Endodermal cell (in vitro differentiated cells): Measurements from ENCODE around the gene CCDC134. TPM values are rescaled to one million over a fixed set of nuclear protein-coding genes. Genes with fewer than 3 reads are reported as not detected.

Source experiments
- DNase-seq: peaks from one replicate; pipeline ENCODE4 v3.0.0-alpha.2; 2017
- H3K27ac ChIP-seq: 2 replicates; pipeline ENCODE4 v1.5.1; 2013; ENCODE audit warnings: mild to moderate bottlenecking, low read depth, low read length, moderate library complexity
- H3K27me3 ChIP-seq: 2 replicates; pipeline ENCODE4 v1.6.1; 2013; ENCODE audit warnings: mild to moderate bottlenecking, low read length, moderate library complexity; ENCODE audit not compliant: insufficient read depth, control insufficient read depth, poor library complexity, severe bottlenecking
- H3K36me3 ChIP-seq: 2 replicates; pipeline ENCODE4 v1.7.0; 2013; ENCODE audit warnings: mild to moderate bottlenecking, low read length, moderate library complexity; ENCODE audit not compliant: control insufficient read depth, insufficient read depth
- H3K4me1 ChIP-seq: one replicate; pipeline ENCODE4 v1.7.0; 2013; ENCODE audit warnings: low read length; ENCODE audit not compliant: control insufficient read depth, insufficient read depth
- H3K4me3 ChIP-seq: 2 replicates; pipeline ENCODE4 v1.5.1; 2013; ENCODE audit warnings: mild to moderate bottlenecking, low read length, moderate library complexity
- H3K9ac ChIP-seq: 2 replicates; pipeline ENCODE4 v1.6.1; 2013; ENCODE audit warnings: mild to moderate bottlenecking, low read length, moderate library complexity; ENCODE audit not compliant: poor library complexity, severe bottlenecking; ENCODE audit errors: extremely low read depth
- H3K9me3 ChIP-seq: 2 replicates; pipeline ENCODE4 v1.6.1; 2013; ENCODE audit warnings: mild to moderate bottlenecking, low read length, moderate library complexity; ENCODE audit not compliant: control insufficient read depth
- H3K27ac Mint-ChIP-seq: 2 replicates; pipeline ENCODE4 v1.8.0; 2020; ENCODE audit warnings: mixed read lengths
- H3K27me3 Mint-ChIP-seq: 2 replicates; pipeline ENCODE4 v1.8.0; 2021; ENCODE audit warnings: mild to moderate bottlenecking, mixed read lengths; ENCODE audit not compliant: insufficient read depth
- H3K36me3 Mint-ChIP-seq: 2 replicates; pipeline ENCODE4 v1.8.0; 2020; ENCODE audit warnings: low read depth, mixed read lengths
- H3K4me1 Mint-ChIP-seq: 2 replicates; pipeline ENCODE4 v1.8.0; 2020; ENCODE audit warnings: mixed read lengths
- H3K4me3 Mint-ChIP-seq: 2 replicates; pipeline ENCODE4 v1.8.0; 2020; ENCODE audit warnings: mild to moderate bottlenecking, moderate library complexity, mixed read lengths
- H3K9me3 Mint-ChIP-seq: 2 replicates; pipeline ENCODE4 v1.8.0; 2020; ENCODE audit warnings: mild to moderate bottlenecking, mixed read lengths
- WGBS, 2 experiments: methylation state at CpG; one replicate each; pipeline versions ENCODE4 v1.1.5 to v1.1.7; 2013; ENCODE audit warnings: missing lambda C conversion rate in 2 of 2, mixed read lengths in 1 of 2; ENCODE audit not compliant: insufficient coverage in 1 of 2, insufficient read length in 1 of 2; 5-methylcytosine and 5-hydroxymethylcytosine counted together
- long read RNA-seq, 4 experiments: library from polyadenylated mRNA in 2 of 4; library from RNA in 1 of 4; library from capped mRNA in 1 of 4; stranded (forward) in 3 of 4; unstranded in 1 of 4; transcript quantifications; one replicate each; pipeline ENCODE4 v2.0.0, GENCODE V29; 2020 to 2021; ENCODE audit warnings: inconsistent platforms in 1 of 4
- polyA plus RNA-seq, 2 experiments: library from polyadenylated mRNA; stranded (reverse); fragments of 50-300 nt; gene quantifications; one replicate each; pipeline ENCODE4 v1.2.3, GENCODE V29; 2013
- total RNA-seq, 2 donors: library from RNA; stranded (reverse); fragmentation: NEBNext Ultra II Directional in 1 of 2; extraction: Animal tissue kit (Norgen Biotek cat#: 25700) in 1 of 2; gene quantifications; 2 replicates in 1 of 2; 3 replicates in 1 of 2; pipeline ENCODE4 v1.2.1, GENCODE V29; 2021
- TF ChIP-seq, protein P1 (sequence below): fragments of 200-600 bp; sonication (generic); conservative IDR thresholded peaks from 2 replicates; pipeline ENCODE4 v1.5.0; 2021; ENCODE audit warnings: antibody characterized with exemption, mild to moderate bottlenecking

CCDC134 gene
- 10 to 100 TPM; 15.0 to 21.0 TPM for total RNA-seq
- 7.2 TPM for polyA plus RNA-seq (2013, experiment 1 of 2)
- polyA plus RNA-seq (2013, experiment 2 of 2), result 8.8 TPM
- long read RNA-seq, experiment 1, result 0 reads
- long read RNA-seq, experiment 2, transcript CCDC134-201 (7 exons, 1,270 nt), result major isoform, 7 of 7 reads
- long read RNA-seq, experiment 2, partial matches to known transcripts, result 0 of 7 reads
- long read RNA-seq, experiment 2, other reads (novel, unspliced or antisense), result 0 of 7 reads
- long read RNA-seq, experiment 3, transcript CCDC134-201 (7 exons, 1,270 nt), result major isoform, 14 of 22 reads
- long read RNA-seq, experiment 3, partial matches to known transcripts, result 1 of 22 reads
- long read RNA-seq, experiment 3, other reads (novel, unspliced or antisense), result 7 of 22 reads
- long read RNA-seq, experiment 4, transcript CCDC134-201 (7 exons, 1,270 nt), result major isoform, 8 of 12 reads
- long read RNA-seq, experiment 4, partial matches to known transcripts, result 0 of 12 reads
- long read RNA-seq, experiment 4, other reads (novel, unspliced or antisense), result 4 of 12 reads

- H3K4me1 ChIP-seq, result peaks cover 11% of the 10 kb centered on the region
- no peaks in the 10 kb centered on the region for H3K36me3 ChIP-seq
- H3K9ac ChIP-seq, result peak within 1 kb of the TSS; percentile 70
- Mint-ChIP-seq H3K4me1 (peaks cover 19% of the 10 kb centered on the region), H3K36me3 (peaks cover 11% of the 10 kb centered on the region), H3K9me3 (no peaks in the 10 kb centered on the region), H3K4me3 (peak within 1 kb of the TSS; percentile 89), H3K27me3 (no peaks in the 10 kb centered on the region), H3K27ac (peak within 1 kb of the TSS; percentile 96)
- peak within 1 kb of the TSS; percentile 84 for H3K4me3 ChIP-seq
- WGBS, 2 experiments, result 0 to 2% methylated on average over 28 to 52 of the region's 52 CpGs
- peak within 1 kb of the TSS; percentile 57 for H3K27ac ChIP-seq
- no peaks in the 10 kb centered on the region for H3K9me3 ChIP-seq
- H3K27me3 ChIP-seq, result no peaks in the 10 kb centered on the region
- TF ChIP-seq, protein P1, sequence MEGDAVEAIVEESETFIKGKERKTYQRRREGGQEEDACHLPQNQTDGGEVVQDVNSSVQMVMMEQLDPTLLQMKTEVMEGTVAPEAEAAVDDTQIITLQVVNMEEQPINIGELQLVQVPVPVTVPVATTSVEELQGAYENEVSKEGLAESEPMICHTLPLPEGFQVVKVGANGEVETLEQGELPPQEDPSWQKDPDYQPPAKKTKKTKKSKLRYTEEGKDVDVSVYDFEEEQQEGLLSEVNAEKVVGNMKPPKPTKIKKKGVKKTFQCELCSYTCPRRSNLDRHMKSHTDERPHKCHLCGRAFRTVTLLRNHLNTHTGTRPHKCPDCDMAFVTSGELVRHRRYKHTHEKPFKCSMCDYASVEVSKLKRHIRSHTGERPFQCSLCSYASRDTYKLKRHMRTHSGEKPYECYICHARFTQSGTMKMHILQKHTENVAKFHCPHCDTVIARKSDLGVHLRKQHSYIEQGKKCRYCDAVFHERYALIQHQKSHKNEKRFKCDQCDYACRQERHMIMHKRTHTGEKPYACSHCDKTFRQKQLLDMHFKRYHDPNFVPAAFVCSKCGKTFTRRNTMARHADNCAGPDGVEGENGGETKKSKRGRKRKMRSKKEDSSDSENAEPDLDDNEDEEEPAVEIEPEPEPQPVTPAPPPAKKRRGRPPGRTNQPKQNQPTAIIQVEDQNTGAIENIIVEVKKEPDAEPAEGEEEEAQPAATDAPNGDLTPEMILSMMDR, result no peak
- DNase-seq, result peak; percentile 96
Measured at GRCh38 chr22:41800348-41801146, at the start of gene CCDC134. CCDC134 (plus strand) TSS chr22:41800679; CDS start chr22:41808891, 8,212 bp downstream.

- H3K4me1 Mint-ChIP-seq, result peaks cover 28% of the 10 kb centered on the region
- no peak overlapping the region for H3K9ac ChIP-seq
- no peak for DNase-seq
- no peaks in the 10 kb centered on the region for H3K27me3 ChIP-seq
- H3K36me3 Mint-ChIP-seq, result no peaks in the 10 kb centered on the region
- H3K27ac Mint-ChIP-seq, result no peak overlapping the region
- peaks cover 5% of the 10 kb centered on the region for H3K27me3 Mint-ChIP-seq
- H3K27ac ChIP-seq, result no peak overlapping the region
- H3K4me3 Mint-ChIP-seq, result no peak overlapping the region
- WGBS, 2 experiments, result 91 to 92% methylated on average over 3 to 5 of the region's 5 CpGs
- no peaks in the 10 kb centered on the region for H3K9me3 Mint-ChIP-seq
- H3K9me3 ChIP-seq, result no peaks in the 10 kb centered on the region
- peaks cover 6% of the 10 kb centered on the region for H3K4me1 ChIP-seq
- TF ChIP-seq, protein P1, result no peak
- H3K36me3 ChIP-seq, result no peaks in the 10 kb centered on the region
- no peak overlapping the region for H3K4me3 ChIP-seq
Measured at GRCh38 chr22:41752011-41752970, 48.2 kb upstream of the CCDC134 start.

DNA sequence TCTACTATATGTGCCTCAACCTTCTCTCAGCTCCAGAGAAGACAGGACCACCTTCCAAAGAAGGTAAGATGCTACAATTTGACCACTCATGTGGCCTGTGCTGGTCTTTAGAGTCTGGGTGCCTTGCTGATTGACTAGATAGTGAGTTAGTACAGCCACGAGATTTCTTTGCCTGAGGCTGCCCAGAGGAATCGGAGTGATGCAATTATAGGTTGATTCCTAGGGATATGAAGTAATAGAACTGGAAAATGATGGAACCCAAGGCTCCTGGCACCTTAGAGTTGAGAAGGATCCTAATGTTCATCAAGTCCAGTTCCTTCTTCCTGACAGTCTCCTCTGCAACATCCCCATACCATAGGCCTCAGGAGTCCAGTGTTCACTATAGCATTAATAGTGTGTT, 46.5 kb upstream of the CCDC134 start:
- Histone ChIP-seq H3K27me3 (no peaks in the 10 kb centered on the region), H3K27ac (no peak overlapping the region), H3K9ac (no peak overlapping the region), H3K4me1 (peaks cover 5% of the 10 kb centered on the region), H3K36me3 (no peaks in the 10 kb centered on the region), H3K4me3 (no peak overlapping the region), H3K9me3 (no peaks in the 10 kb centered on the region)
- peaks cover 5% of the 10 kb centered on the region for H3K27me3 Mint-ChIP-seq
- H3K9me3 Mint-ChIP-seq, result no peaks in the 10 kb centered on the region
- H3K4me1 Mint-ChIP-seq, result peaks cover 27% of the 10 kb centered on the region
- no peak overlapping the region for H3K4me3 Mint-ChIP-seq
- no peak overlapping the region for H3K27ac Mint-ChIP-seq
- WGBS, 2 experiments, result 0 to 48% methylated on average over 1 to 2 of the region's 2 CpGs
- H3K36me3 Mint-ChIP-seq, result no peaks in the 10 kb centered on the region
- no peak for DNase-seq
- TF ChIP-seq, protein P1, result no peak
